Muscle of back (tissue), 11 donors: ENCODE measurements around the gene MTREX. TPM values are rescaled to one million over a fixed set of nuclear protein-coding genes. Genes with fewer than 3 reads are reported as not detected.

Experiments used
- DNase-seq, 3 donors: peaks; one replicate each; pipeline versions ENCODE4 v3.0.0 to v3.0.0-alpha.2; 2013
- polyA plus RNA-seq, 10 donors: library from polyadenylated mRNA; unstranded; fragments of 120-200 nt; gene quantifications; one replicate each; pipeline ENCODE4 v1.2.1, GENCODE V29; 2013; ENCODE audit not compliant: insufficient read length in 10 of 10

Gene MTREX
- polyA plus RNA-seq, 10 donors: 54.8 to 79.6 (median 65.4) TPM

DNA sequence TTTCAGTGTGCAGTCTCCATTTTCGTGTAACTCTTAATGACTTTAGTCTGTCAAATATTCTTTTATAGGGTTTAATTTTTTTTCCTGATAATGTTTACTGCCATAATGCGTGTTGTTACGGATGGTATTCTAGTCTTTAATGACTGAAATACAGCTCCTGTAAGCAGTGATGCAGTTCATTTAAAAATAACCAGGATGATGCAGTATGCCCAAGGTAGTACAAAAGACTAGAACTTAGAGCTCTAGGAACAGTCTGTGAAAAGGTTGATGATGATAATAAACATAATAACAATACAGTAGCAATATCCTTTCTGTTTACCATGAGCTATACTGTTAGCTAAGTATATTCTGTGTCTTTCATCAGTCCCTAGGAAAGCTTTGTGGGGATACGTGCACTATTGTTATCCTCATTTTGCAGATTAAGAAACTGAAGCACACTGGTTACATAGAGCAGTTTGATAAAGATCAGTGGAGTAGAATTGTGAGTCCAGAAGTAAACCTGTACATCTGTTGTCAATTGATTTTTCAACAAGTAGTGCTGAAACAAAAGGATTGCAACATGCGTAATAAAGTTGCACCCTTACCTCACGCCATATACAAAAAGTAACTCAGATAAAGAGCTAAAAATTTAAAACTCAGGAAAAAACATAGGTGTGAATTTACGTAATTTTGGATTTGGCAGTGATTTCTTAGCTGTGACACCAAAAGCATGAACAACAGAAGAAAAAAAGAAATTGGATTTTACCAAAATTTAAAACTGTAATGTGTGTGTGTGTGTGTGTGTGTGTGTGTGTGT lies 64.5 kb downstream of the MTREX start:
- DNase-seq: no peak

DNA sequence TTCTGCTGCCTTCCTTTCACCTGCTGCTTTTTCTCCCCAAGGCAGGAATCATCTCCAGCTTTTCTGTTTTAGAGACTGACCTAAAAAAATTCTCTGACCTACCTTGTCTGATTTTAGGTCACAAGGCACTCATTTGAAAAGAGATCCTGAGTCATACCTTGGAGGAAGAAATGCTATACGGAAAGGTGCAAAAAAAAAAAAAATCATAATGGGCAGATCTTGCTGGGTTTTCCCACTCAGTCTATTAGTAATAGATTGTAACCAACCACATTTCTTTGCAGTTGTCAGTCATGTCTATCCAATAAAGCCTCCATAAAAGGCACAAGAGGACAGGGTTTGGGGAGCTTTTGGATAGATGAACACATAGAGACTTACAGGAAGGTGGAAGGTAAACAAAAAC lies 70.0 kb downstream of the MTREX start:
- DNase-seq: no peak

DNA sequence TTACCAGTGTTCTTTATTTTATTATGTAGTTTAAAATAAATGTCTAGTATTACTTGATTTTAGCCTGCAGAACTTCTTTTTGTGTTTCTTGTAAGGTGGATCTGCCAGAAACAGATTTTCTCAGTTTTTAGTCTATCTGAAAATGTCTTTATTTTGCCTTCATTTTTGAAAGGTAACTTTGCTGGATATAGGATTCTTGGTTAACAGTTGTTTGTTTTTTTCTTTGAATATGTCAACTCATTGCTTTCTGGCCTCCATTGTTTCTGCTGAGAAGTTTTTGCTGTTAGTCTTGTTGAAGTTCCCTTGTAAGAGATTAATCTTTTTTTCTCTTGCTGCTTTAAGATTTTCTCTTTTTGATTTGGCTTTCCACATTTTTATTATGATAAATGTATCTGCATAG lies 75.5 kb downstream of the MTREX start:
- no peak for DNase-seq

DNA sequence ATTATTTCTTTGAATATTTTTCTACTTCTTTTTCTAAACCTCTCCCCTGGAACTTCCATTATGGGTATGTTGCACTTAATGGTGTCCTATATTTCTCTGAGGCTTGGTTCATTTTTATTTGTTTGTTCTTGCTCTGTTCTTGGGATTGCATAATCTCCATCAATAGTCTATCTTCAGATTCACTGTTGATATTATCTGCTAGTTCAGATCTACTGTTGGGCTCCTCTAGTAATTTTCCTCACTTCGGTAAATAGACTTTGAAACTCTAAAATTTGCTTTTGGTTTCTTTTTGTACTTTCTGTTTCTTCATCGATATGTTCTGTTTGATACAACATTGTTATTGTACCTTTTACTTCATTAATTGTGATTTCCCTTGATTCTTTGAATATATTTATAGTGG lies 76.3 kb downstream of the MTREX start:
- no peak for DNase-seq

DNA sequence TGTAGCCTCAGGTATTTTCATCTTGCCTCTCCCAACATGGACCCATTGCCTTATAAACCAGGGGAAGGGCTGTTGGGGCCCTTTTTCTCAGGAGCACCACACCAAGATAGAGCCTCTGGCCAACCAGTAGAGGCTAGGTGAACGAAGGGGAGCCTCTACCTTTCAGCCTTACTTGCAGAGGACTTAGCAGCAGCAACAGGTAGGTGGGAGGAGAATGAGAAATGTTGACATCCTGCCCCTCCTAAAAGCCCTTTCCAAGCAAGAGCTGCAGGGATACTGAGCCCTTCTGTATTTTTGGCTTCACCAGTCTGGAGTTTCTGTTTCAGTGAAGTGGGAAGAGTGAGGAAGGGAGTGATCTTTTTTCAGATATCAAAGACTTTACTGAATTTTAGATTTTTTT lies 77.4 kb downstream of the MTREX start:
- DNase-seq: peak in 1 of 3 donors; percentile 11

DNA sequence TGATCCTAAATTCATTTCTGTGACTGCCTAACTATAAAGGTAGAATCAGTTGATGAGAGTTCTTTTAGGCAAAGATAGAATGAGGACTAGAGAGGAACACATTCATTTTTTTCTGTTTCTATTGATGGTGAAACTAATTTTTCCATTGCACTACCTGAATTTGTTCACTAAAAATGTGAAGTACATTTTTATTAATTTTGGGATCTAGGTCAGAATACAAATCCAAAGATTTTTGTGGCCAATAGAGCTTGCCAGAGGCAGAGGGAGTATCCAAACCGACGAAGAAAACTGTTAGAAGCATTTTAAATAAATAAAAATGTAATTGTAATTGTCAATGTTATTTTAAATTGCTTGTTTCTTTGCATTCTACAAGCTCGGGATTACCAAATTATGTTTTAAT lies 78.1 kb downstream of the MTREX start:
- peak in 2 of 3 donors; percentile 19 to 54 for DNase-seq

DNA sequence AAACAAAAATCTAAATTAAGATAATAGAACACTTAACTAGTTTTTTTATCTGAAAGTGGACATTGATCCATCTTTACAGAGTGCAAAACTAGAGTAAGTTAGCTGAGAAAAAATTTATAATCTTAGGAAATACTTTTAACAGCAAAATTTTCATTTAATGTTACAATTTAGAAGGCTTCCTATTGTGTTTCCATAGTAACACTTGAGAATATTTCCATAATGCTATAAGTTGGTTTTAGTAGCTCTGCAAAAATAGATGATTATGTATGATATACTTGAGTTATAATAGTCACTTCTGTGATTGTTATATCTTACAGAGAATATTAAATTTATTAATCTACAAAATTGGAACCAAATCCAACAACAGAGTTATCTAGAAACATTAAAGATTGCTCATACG lies 78.6 kb downstream of the MTREX start:
- peak in 2 of 3 donors; percentile 6 to 30 for DNase-seq

DNA sequence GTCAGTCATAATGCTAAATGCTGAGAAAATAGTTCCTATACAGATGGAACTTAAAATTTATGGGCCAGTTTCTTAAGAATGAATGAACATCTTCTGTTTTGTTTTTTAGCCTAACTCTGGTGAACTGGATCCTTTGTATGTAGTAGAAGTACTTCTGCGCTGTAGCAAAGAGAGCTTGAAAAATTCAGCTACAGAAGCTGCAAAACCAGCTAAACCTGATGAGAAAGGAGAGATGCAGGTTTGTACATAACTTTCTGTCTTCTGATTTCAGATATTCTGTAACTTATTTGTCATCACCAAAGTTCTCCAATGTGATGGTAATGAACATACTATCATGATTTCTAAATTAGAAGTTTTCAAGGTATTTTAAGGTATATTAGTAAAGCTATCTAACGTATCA lies 80.1 kb downstream of the MTREX start:
- DNase-seq: no peak

DNA sequence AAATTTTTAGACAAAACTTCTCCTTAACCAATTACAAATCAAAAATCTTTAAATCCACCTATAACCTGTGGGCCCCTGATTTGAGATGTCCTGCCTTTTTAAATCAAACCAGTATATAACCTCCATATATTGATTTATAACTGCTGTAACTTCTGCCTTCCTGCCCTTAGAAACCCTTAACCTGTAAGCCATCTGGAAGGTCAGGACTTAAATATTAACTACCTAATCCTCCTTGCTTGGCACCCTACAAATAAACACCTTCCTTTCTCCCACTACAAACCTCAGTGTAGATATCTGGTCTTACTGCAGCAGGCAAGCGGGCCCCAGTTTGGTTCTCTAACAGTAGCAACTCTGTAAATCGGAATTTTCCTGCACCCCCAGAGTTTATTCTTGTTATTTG lies 83.9 kb downstream of the MTREX start:
- DNase-seq: no peak

DNA sequence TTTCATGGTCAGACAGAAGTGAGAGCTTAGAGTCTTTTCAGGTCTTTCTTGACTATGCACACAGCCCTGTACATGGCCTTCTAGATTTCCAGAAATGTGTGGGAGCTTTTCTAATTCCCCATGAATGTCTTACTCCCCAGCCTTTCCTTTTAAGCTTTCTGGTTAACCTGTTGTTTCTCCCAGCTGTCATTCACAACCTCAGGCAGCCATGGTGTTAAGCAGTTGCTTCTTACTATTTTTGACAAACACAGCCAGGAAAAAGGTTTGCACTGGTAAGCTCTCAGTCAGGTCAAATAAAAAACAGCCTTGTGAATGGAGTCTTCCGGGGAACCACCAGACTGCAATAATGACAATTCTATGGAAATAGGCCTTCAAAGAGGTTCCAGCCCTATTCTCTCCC lies 84.9 kb downstream of the MTREX start:
- no peak for DNase-seq

DNA sequence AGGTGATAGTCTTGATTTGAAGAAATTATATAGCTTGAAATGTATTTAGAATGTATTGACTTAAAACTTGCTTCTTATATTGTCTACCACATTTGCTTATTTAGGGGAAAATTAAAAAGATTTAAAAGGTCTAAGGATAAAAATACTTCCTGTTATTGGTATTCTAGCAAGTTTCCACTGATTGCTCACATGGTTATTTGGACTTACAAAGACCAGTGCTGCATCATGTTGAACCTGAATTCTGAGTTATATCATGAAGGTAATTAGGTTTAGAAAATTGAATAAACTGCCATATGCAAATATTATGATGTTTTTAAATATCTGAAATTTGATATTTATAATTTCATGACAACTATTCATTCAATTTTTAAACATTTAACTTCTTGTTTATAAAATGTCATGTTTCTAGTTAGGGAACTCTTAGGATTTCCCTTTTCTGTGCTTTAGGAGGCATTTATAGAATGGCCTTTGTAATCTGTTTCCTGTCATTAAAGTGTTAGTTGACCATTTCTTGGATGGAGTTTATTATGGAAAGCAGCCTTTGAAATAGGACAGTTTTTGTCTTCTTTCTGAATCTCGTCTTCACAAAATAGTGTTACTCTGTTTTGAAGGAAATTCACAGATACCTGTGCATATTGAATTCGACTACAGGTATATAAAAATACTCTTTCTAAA lies 85.8 kb downstream of the MTREX start:
- DNase-seq: no peak

DNA sequence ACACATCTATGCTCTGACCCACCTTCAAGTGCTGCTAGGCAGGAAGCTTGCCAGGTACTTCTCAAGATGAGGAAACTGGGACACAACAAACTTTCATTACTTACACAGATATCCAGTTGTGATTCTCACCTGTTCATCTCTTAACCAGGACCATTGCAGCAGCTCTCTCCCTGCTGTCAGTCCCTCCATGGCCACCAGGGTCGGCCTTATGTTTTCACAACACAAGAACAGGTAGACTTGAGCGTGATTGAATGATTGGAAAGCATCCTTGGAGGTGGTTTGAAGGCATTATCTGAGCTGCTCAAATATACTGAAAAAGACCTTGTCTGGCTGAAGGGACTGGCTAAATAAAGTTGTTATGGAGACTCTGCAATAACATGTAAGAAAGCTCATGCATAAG lies 94.4 kb downstream of the MTREX start:
- no peak for DNase-seq

DNA sequence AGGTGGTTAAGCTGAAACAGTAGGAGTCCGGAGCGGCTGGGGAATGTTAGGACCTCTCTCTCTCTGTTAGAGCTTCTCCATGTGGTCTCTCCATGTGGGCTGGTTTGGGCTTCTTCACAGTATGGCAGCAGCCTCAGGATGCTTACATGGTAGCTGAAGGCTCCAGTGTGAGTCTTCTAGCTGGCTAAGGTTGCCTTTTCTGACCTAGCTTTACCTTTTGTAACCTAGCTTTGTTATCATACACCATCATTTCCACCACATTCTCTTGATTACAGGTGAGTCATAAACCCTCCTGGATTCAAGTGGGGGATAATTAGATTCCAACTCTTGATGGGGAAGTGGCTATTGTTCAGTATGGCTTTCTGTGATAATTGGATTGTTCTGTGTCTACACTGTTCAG lies 98.5 kb downstream of the MTREX start:
- DNase-seq: no peak

DNA sequence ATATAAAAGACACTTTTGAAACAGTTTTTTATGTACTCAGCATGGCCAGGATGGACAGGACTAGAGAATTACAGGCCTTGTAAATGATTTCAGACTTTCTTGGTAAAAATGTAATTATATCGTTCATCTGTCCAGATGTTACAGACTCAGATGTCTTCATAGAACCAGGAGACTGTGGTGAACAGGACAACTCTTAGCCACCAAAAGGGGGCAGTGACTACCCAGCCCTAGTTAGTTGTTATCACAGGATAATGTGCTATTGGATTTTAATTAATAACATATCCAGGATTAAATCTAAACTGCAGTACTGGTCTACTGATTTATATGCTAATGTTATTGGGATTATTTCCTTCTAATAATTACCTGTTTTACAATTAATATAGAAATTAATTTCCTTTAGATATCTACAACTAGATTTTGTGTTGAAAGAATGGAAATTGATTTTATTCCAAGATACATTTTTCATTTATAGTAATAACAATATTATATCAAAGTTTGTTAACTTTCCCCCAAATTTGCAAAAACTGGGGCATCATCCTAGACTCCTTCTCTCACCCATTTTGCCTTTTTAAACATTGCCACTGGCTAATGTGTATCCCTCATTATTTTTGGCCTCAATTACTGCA lies 99.4 kb downstream of the MTREX start:
- DNase-seq: peak; percentile 34 to 63 (median 45)

DNA sequence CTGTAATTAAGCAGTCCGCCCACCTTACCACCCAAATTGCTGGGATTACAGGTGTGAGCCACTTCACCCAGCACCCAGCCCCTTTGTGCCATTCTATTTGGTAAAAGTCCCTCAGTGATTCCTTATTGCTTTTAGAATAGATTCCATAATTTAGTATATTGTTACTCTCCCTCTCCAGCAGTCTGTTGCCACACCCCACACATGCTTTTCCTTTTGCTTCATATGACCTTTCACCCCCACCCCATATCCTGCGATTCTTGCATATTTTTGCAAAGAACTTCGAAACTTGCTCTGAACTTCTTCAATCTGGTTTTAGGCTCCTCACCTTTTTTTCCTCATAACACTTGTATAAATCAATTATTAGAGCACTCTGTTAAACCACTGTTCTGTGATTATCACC lies 100.2 kb downstream of the MTREX start:
- DNase-seq: no peak

DNA sequence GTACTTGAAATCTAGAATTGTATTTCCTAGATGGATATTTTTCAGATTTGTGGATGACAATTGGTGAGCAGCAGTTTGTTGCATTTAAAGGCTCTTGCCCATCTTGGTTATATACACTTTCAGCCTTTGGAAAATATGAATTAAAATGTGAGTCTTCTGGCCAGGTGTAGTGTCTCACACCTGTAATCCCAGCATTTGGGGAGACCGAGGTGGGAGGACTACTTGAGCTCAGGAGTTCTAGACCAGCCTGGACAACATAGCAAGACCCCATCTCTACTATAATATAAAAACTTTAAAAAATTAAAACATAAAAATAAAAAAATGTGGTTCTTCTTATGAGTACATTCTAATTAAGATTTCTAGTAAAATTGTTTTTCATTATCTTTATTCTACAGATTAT lies 102.0 kb downstream of the MTREX start:
- DNase-seq: no peak

DNA sequence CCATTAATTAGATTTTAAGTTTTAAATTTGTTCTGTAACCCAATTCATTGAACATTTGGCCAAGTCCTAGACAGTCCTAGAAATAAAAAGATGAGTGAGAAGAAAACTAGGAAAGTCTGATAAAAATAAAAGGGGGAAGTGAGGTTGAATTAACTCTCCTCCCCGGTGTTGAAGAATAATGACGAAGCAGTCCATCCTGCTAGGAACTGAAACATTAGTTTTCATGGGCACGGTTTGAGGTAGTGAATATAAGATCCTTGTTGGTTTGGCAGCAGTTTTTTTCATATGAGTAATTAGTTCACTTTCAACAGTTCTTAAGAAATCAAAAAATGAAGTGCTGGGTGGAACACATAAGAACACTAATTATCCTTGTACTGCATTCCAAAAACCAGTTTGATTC lies 103.1 kb downstream of the MTREX start:
- no peak for DNase-seq

DNA sequence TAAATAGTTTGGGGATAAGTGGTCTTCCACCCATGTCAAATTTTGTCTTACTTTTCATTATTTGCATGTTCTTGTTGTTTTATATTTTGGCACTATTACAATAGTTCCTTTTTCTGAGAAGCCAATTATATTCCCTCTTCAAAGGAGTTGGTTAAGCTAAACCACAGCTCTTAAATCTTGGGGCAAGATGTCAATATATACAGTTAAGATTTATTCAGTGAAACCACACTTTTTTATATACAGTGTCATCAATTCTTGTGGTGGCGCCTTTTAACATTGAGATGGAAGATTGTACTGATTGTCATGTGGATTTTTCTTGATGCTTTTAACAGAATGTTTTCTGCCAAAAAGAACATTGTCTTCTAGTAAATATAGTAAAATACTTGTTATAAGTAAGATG lies 104.1 kb downstream of the MTREX start:
- no peak for DNase-seq

DNA sequence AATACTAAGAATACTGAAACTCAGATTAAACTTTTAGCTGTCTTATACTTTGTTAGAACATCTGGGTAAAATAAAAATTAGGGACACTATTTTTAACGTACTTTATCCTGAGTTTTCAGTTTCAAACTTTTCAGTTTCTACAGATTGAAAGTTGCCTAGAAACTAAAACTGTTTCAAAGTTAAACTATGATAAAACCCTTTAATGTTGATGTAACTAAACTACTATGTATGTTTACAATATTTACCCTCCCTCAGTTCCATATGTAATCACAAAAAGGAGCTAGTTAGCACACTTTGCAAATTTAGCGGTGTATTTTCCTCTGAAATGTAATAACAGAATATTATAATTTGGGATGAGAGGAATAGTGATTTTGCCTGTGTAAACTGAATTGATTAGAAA lies 105.9 kb downstream of the MTREX start:
- DNase-seq: no peak

DNA sequence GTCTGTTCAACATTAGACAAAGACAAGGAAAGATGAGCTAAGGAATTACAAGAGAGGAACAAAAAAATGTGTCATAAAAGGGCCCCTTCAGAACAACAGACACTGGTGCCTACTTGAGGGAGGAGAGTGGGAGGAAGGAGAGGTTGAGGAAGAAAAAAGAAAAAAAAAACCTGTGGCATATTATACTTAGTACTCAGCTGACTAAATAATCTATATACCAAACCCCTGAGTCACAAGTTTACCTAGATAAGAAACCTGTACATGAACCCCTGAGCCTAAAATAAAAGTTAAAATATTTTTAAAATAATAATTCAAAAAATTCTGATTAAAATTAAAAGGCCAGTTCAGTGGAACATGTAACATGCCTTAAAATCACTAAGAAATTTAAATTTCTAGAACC lies 107.3 kb downstream of the MTREX start:
- DNase-seq: no peak

DNA sequence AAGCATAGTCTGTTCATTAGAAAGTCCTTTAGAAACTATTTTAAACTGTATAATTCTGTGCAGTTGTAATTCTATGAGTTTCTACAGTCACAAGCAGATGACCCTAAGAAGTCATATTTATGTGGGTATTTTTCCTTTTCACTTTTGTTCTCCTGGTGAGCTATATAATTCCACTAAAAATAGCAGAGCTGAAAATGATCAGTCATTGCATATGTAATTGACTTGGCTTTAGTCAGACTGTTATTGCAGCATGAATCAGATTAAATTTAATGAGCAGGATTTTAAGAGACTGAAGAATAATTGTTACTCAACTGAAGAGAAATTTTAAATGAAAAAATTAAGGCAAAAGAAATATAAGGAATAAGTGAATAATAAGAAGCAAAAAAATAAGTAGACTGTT lies 108.5 kb downstream of the MTREX start:
- no peak for DNase-seq

DNA sequence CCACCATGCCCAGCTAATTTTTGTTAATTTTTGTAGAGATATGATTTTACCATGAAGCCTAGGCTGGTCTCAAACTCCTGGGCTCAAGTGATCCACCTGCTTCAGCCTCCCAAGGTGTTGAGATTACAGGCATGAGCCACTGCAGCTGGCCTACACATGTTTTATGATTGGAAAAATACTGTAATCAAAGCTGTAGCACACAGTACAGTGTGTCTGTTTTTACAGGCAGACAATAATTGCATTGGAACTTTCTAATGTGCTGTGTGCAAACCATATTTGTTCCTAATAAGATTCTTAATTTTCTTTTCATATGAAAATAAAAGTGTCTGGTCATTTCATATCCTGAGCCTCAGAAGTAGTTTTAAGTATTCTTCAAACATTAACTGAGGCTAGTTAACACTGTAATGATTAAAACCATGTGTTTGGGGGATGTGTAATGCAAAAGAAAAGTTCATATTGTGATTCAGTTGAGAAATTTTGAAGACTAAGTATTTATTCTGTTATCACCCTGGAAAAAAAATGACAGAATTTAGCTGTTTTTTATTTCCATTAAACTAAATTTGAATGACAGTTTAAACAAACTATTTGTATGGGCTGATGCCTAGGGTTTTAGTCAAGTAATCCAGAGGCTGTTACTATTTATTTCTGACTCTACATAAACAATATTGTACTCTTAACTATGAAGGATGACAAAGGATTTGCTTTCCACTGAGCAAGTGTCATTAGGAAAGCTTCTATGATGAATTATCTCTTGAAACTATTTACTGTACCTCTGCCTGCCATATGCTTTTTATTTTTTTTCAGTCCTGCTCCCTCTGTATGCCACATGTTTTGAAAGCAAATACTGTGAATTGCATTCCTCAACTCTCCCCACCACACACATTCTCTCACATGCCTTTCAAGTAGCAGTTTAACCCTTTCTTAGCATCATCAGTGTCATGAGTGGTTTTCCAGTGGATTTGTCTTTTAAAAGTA lies 111.5 kb downstream of the MTREX start:
- DNase-seq: peak; percentile 41 to 85 (median 57)
